Heart left ventricle (tissue), 16 donors: ENCODE measurements around the gene KLHL29. TPM values are rescaled to one million over a fixed set of nuclear protein-coding genes. Genes with fewer than 3 reads are reported as not detected.

Source experiments
- ATAC-seq, 4 donors: fragments of 200-7000 bp; cut with Tn5 transposase; one replicate each; pipeline ENCODE4 v1.9.1; 2020 to 2022; ENCODE audit warnings: moderate library complexity in 4 of 4, mild to moderate bottlenecking in 3 of 4, moderate number of reproducible peaks in 1 of 4
- DNase-seq, 5 donors: peaks; one replicate each; pipeline ENCODE4 v3.0.0-alpha.2; 2020
- H3K27ac ChIP-seq, 12 donors: fragments of 200-600 bp; sonication (generic) in 4 of 12; one replicate each; pipeline versions ENCODE4 v1.5.0 to v1.8.0; 2016 to 2022; ENCODE audit warnings: mild to moderate bottlenecking in 2 of 12
- H3K27me3 ChIP-seq, 9 donors: fragments of 200-600 bp; sonication (generic) in 2 of 9; one replicate each; pipeline versions ENCODE4 v1.5.1 to v1.8.0; 2016 to 2022; ENCODE audit warnings: mild to moderate bottlenecking in 3 of 9
- H3K36me3 ChIP-seq, 9 donors: fragments of 200-600 bp; sonication (generic) in 2 of 9; one replicate each; pipeline versions ENCODE4 v1.5.0 to v1.8.0; 2018 to 2022; ENCODE audit warnings: mild to moderate bottlenecking in 2 of 9
- H3K4me1 ChIP-seq, 12 donors: fragments of 200-600 bp; sonication (generic) in 4 of 12; one replicate each; pipeline versions ENCODE4 v1.5.0 to v1.8.0; 2016 to 2022; ENCODE audit warnings: mild to moderate bottlenecking in 3 of 12
- H3K4me3 ChIP-seq, 12 donors: fragments of 200-600 bp; sonication (generic) in 4 of 12; one replicate each; pipeline versions ENCODE4 v1.5.0 to v1.8.0; 2017 to 2022; ENCODE audit warnings: mild to moderate bottlenecking in 9 of 12, moderate library complexity in 4 of 12
- H3K9me3 ChIP-seq, 12 donors: fragments of 200-600 bp; sonication (generic) in 4 of 12; one replicate each; pipeline versions ENCODE4 v1.5.0 to v1.8.0; 2016 to 2022; ENCODE audit warnings: mild to moderate bottlenecking in 1 of 12
- POLR2A ChIP-seq, 2 donors: fragments of 450-650 bp; IDR thresholded peaks; one replicate each; pipeline ENCODE4 v1.6.1; 2017; ENCODE audit warnings: antibody characterized with exemption in 2 of 2, mild to moderate bottlenecking in 2 of 2, moderate library complexity in 2 of 2
- WGBS, 4 donors: extraction: QIAGEN DNeasy Blood & Tissue Kit in 2 of 4; methylation state at CpG; one replicate each; pipeline versions ENCODE4 v1.1.5 to v1.1.7; 2013 to 2018; 5-methylcytosine and 5-hydroxymethylcytosine counted together
- intact Hi-C, 10 donors: fragments of 100-400 bp; cut with DNase I; formaldehyde crosslinking; loops; one replicate each; pipeline versions ENCODE4 v1.11.1 to v1.14.2; 2022
- polyA plus RNA-seq, 2 donors: library from polyadenylated mRNA; stranded (reverse); fragments of 200-250 nt; gene quantifications; one replicate each; pipeline ENCODE4 v1.2.3, GENCODE V29; 2013
- total RNA-seq, 9 donors: library from RNA; depleted of rRNA in 2 of 9; stranded (reverse); fragments of >200 nt in 2 of 9; fragmentation: NEBNext Ultra II Directional in 3 of 9; extraction: Animal tissue kit (Norgen Biotek cat#: 25700) in 3 of 9; gene quantifications; one replicate each; pipeline versions ENCODE4 v1.1.0 to v1.2.4, GENCODE V29; 2016 to 2023
- TF ChIP-seq, protein P1 (sequence below), 12 donors: fragments of 200-600 bp; sonication (generic) in 4 of 12; IDR thresholded peaks; one replicate each; pipeline versions ENCODE4 v1.5.0 to v1.8.0; 2018 to 2022; ENCODE audit warnings: antibody characterized with exemption in 12 of 12, mild to moderate bottlenecking in 5 of 12
- donor health status: ischemic (EF 13 %, LVEDD 7.1; RV severe dilation, severe dysfunction).
- donor health status: healthy with polysubstance abuse.
- donor health status: DM: no; HTN: yes; CAD: no.
- donor health status: DM: no; HTN: no; CAD: no.
- donor health status: ischemic (EF 25% LVEDD 6.9; RV normal size, moderate dysfunction).
- donor health status: ischemic (EF 25% LVEDD 5.7; RV mildly dilated, moderate dysfunction).
- donor health status: healthy.
- donor health status: DM: yes; HTN: yes; CAD: no.
- donor health status: ischemic (EF 35%, LVEDD 5.7; RV mildly dilated, moderate dysfunction).
- donor health status: nonischemic (EF 11% LVEDD 7.7; RV severe dilation, severe dysfunction).
- donor health status: DM: yes; HTN: yes; CAD: no.
- donor health status: PGD.
- donor health status: ischemic (EF 29% LVEDD 5.4; RV normal size, mild dysfunction).
- donor health status: nonischemic (EF 23%, LVEDD 6.1; RV moderate dilation, normal function).

Gene KLHL29
- total and polyA plus RNA-seq, 11 donors: 0.74 to 2.7 (median 1.1) TPM

DNA sequence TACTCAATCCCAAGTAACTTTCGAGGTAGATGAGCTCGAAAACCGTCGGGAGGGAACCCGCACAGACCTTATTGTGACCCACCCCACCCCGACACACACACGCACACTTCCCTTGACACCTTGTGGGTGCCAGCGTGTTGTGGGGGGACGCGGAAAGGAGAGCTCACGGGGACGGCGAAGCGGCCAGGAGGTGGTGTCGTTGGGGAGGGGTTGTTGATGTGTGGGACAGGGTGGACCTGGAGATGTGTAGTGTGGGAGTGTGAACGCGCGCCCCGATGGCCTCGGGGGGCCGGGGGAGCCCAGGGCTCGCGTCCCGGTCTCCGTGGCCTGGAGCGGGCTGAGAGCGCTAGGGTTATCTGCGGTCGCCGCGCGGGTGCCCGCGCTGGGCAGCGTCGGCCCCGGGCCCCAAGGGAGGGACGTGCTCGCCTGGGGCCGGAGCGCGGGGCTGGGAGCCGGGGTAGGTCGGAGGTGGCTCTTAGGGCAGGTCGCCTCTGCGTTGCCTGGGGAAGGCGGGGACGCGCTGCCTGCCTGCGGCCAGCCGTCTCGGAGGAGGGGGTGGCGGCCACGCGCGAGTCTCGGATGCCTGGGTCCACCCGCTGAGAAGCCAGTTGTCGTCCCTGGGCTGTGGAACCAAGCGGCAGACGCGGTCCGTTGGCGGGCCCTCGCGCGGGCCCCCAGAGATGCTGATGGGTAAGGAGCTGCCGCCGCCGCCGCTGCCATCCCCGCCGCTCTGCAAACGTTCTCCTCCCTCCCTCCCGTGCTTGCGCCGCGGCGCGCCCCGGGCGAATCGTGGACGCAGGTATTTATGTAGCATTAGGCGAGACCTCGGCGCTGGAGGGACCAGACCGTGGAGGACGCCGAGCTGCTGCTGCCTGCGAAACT lies 1.6 kb downstream of the KLHL29 start:
- ATAC-seq (peak in 3 of 4 donors; percentile 6 to 10 (median 8)), DNase-seq (peak in 2 of 5 donors; percentile 22 to 27)
- 1% methylated on average over 62 to 91 of the region's 91 CpGs for WGBS, 4 donors
- Histone ChIP-seq H3K9me3 (no peaks in the 10 kb centered on the region), H3K27me3 (peaks cover 4 to 71% (median 28%) of the 10 kb centered on the region in 9 donors), H3K27ac (peak overlapping the region in 4 of 12 donors; percentile 13 to 92 (median 40)), H3K36me3 (no peaks in the 10 kb centered on the region), H3K4me3 (peak overlapping the region; percentile 48 to 80 (median 60)), H3K4me1 (peaks cover 0 to 28% (median 7%) of the 10 kb centered on the region in 12 donors)
- TF ChIP-seq, protein P1, sequence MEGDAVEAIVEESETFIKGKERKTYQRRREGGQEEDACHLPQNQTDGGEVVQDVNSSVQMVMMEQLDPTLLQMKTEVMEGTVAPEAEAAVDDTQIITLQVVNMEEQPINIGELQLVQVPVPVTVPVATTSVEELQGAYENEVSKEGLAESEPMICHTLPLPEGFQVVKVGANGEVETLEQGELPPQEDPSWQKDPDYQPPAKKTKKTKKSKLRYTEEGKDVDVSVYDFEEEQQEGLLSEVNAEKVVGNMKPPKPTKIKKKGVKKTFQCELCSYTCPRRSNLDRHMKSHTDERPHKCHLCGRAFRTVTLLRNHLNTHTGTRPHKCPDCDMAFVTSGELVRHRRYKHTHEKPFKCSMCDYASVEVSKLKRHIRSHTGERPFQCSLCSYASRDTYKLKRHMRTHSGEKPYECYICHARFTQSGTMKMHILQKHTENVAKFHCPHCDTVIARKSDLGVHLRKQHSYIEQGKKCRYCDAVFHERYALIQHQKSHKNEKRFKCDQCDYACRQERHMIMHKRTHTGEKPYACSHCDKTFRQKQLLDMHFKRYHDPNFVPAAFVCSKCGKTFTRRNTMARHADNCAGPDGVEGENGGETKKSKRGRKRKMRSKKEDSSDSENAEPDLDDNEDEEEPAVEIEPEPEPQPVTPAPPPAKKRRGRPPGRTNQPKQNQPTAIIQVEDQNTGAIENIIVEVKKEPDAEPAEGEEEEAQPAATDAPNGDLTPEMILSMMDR (IDR thresholded peaks at IDR 0.05): no peak
- no peak for TF ChIP-seq POLR2A (IDR thresholded peaks at IDR 0.05)
- intact Hi-C loops: loop anchor here in 1 of 10 donors (10.0 kb wide), 1 partner anchor 368 kb away; no protein-coding TSS in a partner anchor

DNA sequence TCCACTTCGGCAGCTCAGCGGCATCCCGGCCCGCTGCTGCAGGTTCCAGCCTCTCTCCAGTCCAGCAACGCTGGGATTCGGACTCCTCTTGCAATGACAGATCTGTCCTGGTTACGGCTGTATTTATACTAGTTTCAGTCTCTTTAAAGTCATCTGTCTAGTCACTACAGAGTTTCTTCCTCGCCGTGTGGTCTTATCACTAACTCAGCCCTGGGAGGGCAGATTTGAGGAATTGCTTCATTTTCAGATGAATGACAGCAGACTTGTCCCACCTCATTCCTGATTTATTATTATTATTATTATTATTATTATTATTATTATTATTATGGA lies 2.2 kb downstream of the KLHL29 start:
- no peaks in the 10 kb centered on the region for H3K9me3 ChIP-seq
- TF ChIP-seq, protein P1 (IDR thresholded peaks at IDR 0.05): no peak
- no peak for TF ChIP-seq POLR2A (IDR thresholded peaks at IDR 0.05)
- 4 to 10% (median 6%) methylated on average over 9 of the region's 9 CpGs for WGBS, 4 donors
- H3K27me3 ChIP-seq: peaks cover 5 to 74% (median 28%) of the 10 kb centered on the region in 9 donors
- H3K4me3 ChIP-seq: peak overlapping the region in 11 of 12 donors; percentile 48 to 80 (median 62)
- H3K4me1 ChIP-seq: peaks cover 0 to 28% (median 7%) of the 10 kb centered on the region in 12 donors
- ATAC-seq (peak in 1 of 4 donors; percentile 3), DNase-seq (no peak)
- no peaks in the 10 kb centered on the region for H3K36me3 ChIP-seq
- intact Hi-C loops: loop anchor here in 1 of 10 donors (10.0 kb wide), 1 partner anchor 368 kb away; no protein-coding TSS in a partner anchor
- peak overlapping the region in 1 of 12 donors; percentile 92 for H3K27ac ChIP-seq

DNA sequence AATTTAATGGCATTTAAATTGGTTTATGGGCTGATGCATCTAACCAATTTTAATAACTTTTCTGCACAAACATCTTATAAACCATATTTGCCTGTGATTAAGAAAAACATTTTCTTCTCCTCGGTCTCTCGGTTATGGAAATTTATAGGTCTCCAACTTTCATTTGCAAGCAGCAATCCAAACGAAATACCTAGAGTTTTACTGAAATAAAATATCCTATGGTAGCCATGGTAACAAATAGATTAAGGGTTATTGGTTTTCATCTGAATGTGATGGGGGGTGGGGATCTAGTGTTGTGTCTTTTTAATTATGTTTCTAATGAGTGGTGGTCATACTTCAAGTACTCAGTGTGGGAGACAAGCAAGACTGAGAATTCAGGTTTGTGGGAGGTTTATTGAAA lies 2.9 kb downstream of the KLHL29 start:
- TF ChIP-seq, protein P1 (IDR thresholded peaks at IDR 0.05): no peak
- no peak for TF ChIP-seq POLR2A (IDR thresholded peaks at IDR 0.05)
- no peak for DNase-seq
- no peaks in the 10 kb centered on the region for H3K36me3 ChIP-seq
- ATAC-seq: no peak
- WGBS, 4 donors: 72 to 74% (median 72%) methylated on average over 3 of the region's 3 CpGs
- intact Hi-C loops: loop anchor here in 1 of 10 donors (10.0 kb wide), 1 partner anchor 367 kb away; no protein-coding TSS in a partner anchor
- no peaks in the 10 kb centered on the region for H3K9me3 ChIP-seq
- peaks cover 0 to 28% (median 7%) of the 10 kb centered on the region in 12 donors for H3K4me1 ChIP-seq
- peaks cover 5 to 74% (median 28%) of the 10 kb centered on the region in 9 donors for H3K27me3 ChIP-seq
- peak overlapping the region in 1 of 12 donors; percentile 73 for H3K4me3 ChIP-seq
- H3K27ac ChIP-seq: no peak overlapping the region

DNA sequence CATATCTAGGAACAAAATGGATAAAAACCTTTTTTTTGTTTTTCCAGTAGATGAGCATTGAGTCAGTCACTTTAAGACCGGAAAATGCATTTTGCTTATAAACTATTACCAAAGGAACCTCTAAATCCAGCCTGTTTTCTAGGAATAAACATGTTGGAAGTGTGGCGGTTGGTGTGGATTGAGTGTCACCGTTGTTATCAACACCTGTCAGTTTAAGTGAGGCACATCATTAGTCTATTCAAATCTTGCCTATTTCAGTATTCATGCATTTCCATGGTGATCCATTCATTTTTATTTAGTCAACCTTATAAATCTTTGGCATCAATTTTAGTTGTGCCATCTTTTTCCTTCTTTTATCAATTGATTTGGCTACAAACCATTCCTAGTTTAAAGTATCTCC lies 3.3 kb downstream of the KLHL29 start:
- H3K4me3 ChIP-seq: no peak overlapping the region
- no peaks in the 10 kb centered on the region for H3K36me3 ChIP-seq
- ATAC-seq: no peak
- intact Hi-C loops: loop anchor here in 1 of 10 donors (10.0 kb wide), 1 partner anchor 367 kb away; no protein-coding TSS in a partner anchor
- TF ChIP-seq, protein P1 (IDR thresholded peaks at IDR 0.05): no peak
- WGBS, 4 donors: 74 to 89% (median 75%) methylated on average over 3 of the region's 3 CpGs
- H3K27me3 ChIP-seq: peaks cover 5 to 69% (median 28%) of the 10 kb centered on the region in 9 donors
- no peaks in the 10 kb centered on the region for H3K9me3 ChIP-seq
- peaks cover 0 to 28% (median 7%) of the 10 kb centered on the region in 12 donors for H3K4me1 ChIP-seq
- no peak for DNase-seq
- no peak overlapping the region for H3K27ac ChIP-seq
